Hepatocyte (in vitro differentiated cells): ENCODE results near the gene ZNF710.

ENCODE experiments used
- CTCF ChIP-seq: fragments of 200-600 bp; sonication (generic); IDR thresholded peaks from 2 replicates; pipeline ENCODE4 v1.5.1; 2016; ENCODE audit warnings: antibody characterized with exemption, mild to moderate bottlenecking; ENCODE audit not compliant: poor library complexity
- EZH2 ChIP-seq: fragments of 200-600 bp; sonication (generic); IDR thresholded peaks from 2 replicates; pipeline ENCODE4 v1.6.1; 2016; ENCODE audit warnings: antibody characterized with exemption, mild to moderate bottlenecking, borderline replicate concordance
- EZH2phosphoT487 ChIP-seq: fragments of 200-600 bp; sonication (generic); IDR thresholded peaks from one replicate; pipeline ENCODE4 v1.6.1; 2018; ENCODE audit warnings: antibody characterized with exemption, mild to moderate bottlenecking, low read depth, moderate library complexity; ENCODE audit not compliant: unreplicated experiment, severe bottlenecking

GRCh38 chr15:89998141-89998661 is 2.9 kb upstream of the ZNF710 start:
- TF ChIP-seq EZH2 (no peak), CTCF (no peak), EZH2phosphoT487 (no peak)
